ENCODE measurements around the gene PIM3. TPM values are rescaled to one million over a fixed set of nuclear protein-coding genes. Genes with fewer than 3 reads are reported as not detected.
"Not testable (repeated sequence)": the region's sequence is repeated elsewhere in the genome, so short reads cannot be mapped to it uniquely, and the experiment has no call there.

The PIM3 gene
- total and polyA plus RNA-seq, 4 experiments from 2014 or later: 48.1 to 62.3 (median 54.2) TPM

DNA sequence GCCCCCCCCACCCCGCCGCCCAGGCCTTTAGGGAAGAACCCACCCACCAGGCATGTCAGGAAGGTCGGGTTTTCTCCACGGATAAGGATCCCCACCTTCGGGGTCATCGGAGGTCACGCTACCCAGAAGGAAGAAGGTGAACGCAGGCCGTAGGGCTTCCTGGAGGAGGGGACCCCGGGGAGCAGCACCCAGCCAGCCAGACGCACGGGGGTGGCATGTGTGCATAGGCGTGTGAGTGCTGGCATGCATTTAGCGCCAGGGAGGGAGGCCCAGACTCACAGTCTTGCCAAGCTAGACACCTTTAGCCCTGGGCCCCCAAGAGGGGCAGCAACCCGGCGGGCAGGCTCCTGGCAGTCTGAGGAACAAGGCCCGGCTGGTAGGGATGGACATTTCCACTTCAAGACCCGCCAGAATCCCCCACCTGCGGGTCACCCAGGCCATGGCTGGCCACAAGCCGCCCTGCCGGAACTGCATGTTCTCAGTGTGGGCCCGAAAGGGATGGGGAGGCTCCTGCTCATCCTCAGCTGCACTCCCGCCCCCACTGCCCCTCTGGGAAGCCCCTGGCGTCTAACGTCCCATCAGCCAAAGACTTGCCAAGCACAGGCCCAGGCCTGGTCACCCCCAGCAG is 16.7 kb upstream of the PIM3 start:
- Histone ChIP-seq H3K36me3 (ENCODE audit: insufficient read depth, low read length) (no peaks in the 10 kb centered on the region), H3K9me3 (ENCODE audit: control insufficient read depth in 1 of 2, low read length in 2 of 2) (no peaks in the 10 kb centered on the region), H3K27ac (ENCODE audit: low read depth, low read length) (peak overlapping the region; percentile 83), H3K4me3 (ENCODE audit: low read length in 2 of 2) (no peak overlapping the region), H3K27me3 (ENCODE audit: insufficient read depth, low read length) (no peaks in the 10 kb centered on the region), H3K4me1 (ENCODE audit: insufficient read depth, low read length) (peaks cover 18% of the 10 kb centered on the region)
- peaks cover 0 to 4% (median 0%) of the 10 kb centered on the region in 8 donors for H3K9me3 Mint-ChIP-seq
- no peak for DNase-seq
- no peaks in the 10 kb centered on the region for H3K36me3 Mint-ChIP-seq
- H3K4me1 Mint-ChIP-seq: peaks cover 8 to 26% (median 11%) of the 10 kb centered on the region in 4 donors
- peak overlapping the region in 2 of 7 donors; percentile 37 to 70 for H3K27ac Mint-ChIP-seq
- ChIA-PET POLR2A (ENCODE audit: partially characterized antibody) (interaction anchor here (1.0 to 1.5 kb wide), 3 partner anchors 8 to 23 kb away, joined by 3 to 4 read pairs (median 3); no protein-coding TSS in a partner anchor), CTCF (ENCODE audit: partially characterized antibody) (no interaction called here)
- intact Hi-C loops (cut with micrococcal nuclease): no loop called here
- H3K4me3 Mint-ChIP-seq: no peak overlapping the region
- H3K27me3 Mint-ChIP-seq: no peaks in the 10 kb centered on the region

DNA sequence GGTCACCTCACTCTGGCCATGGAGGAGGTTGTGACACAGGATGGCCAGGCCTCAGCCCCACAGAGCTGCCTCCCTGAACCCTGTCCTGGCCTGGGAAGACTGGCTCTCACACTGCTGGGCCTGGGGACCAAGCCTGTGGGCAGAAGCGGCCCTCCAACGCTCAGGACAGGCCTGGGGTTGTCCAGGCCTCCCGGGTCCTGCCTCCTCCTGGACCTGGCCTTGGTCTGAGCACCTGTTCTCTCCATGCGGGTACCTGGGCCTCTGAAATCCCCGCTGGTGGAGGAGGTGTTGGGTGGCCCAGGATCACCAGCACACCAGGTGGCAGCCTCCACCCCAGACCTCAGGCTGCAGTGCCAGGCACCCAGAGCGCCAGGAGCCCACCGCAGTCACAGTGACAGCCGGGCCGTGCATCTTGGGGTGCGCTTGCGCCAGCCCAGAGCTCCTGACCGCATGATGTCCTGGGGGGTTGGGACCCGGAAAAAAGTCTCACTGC is 16.1 kb upstream of the PIM3 start:
- Mint-ChIP-seq H3K9me3 (peaks cover 0 to 4% (median 0%) of the 10 kb centered on the region in 8 donors), H3K27ac (peak overlapping the region in 5 of 7 donors; percentile 32 to 98 (median 95)), H3K4me1 (peaks cover 8 to 26% (median 11%) of the 10 kb centered on the region in 4 donors), H3K4me3 (no peak overlapping the region), H3K36me3 (no peaks in the 10 kb centered on the region), H3K27me3 (no peaks in the 10 kb centered on the region)
- intact Hi-C loops (cut with micrococcal nuclease): no loop called here
- Histone ChIP-seq H3K27ac (ENCODE audit: low read depth, low read length) (peak overlapping the region; percentile 83), H3K9me3 (ENCODE audit: control insufficient read depth in 1 of 2, low read length in 2 of 2) (no peaks in the 10 kb centered on the region), H3K36me3 (ENCODE audit: insufficient read depth, low read length) (no peaks in the 10 kb centered on the region), H3K4me3 (ENCODE audit: low read length in 2 of 2) (no peak overlapping the region), H3K27me3 (ENCODE audit: insufficient read depth, low read length) (no peaks in the 10 kb centered on the region), H3K4me1 (ENCODE audit: insufficient read depth, low read length) (peaks cover 18% of the 10 kb centered on the region)
- POLR2A ChIA-PET (ENCODE audit: partially characterized antibody): interaction anchor here (1.0 to 1.5 kb wide), 3 partner anchors 8 to 22 kb away, joined by 3 to 4 read pairs (median 3); no protein-coding TSS in a partner anchor
- CTCF ChIA-PET (ENCODE audit: partially characterized antibody): no interaction called here
- DNase-seq: no peak

DNA sequence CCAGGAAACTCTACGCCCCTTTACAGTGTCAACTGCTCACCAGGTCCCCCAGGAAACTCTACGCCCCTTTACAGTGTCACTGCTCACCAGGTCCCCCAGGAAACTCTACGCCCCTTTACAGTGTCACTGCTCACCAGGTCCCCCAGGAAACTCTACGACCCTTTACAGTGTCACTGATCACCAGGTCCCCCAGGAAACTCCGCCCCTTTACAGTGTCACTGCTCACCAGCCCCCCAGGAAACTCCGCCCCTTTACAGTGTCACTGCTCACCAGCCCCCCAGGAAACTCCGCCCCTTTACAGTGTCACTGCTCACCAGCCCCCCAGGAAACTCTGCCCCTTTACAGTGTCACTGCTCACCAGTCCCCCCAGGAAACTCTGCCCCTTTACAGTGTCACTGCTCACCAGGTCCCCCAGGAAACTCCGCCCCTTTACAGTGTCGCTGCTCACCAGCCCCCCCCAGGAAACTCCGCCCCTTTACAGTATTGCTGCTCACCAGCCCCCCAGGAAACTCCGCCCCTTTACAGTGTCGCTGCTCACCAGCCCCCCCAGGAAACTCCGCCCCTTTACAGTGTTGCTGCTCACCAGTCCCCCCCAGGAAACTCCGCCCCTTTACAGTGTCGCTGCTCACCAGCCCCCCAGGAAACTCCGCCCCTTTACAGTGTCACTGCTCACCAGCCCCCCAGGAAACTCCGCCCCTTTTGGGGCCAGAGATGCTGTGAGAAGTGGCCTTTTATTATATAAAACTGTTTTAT is 15.4 kb upstream of the PIM3 start:
- H3K4me1 ChIP-seq (ENCODE audit: insufficient read depth, low read length): peaks cover 13% of the 10 kb centered on the region
- H3K27ac ChIP-seq (ENCODE audit: low read depth, low read length): peak overlapping the region; percentile 83
- CTCF ChIA-PET (ENCODE audit: partially characterized antibody): interaction anchor here (1.8 kb wide), 1 partner anchor 15 kb away, joined by 7 read pairs; no protein-coding TSS in a partner anchor
- DNase-seq: peak; percentile 69 to 83 (median 80)
- H3K9me3 ChIP-seq (ENCODE audit: control insufficient read depth in 1 of 2, low read length in 2 of 2); H3K4me3 ChIP-seq (ENCODE audit: low read length in 2 of 2); H3K36me3 ChIP-seq (ENCODE audit: insufficient read depth, low read length); H3K9me3 Mint-ChIP-seq; intact Hi-C loops (cut with micrococcal nuclease); H3K36me3 Mint-ChIP-seq; H3K27me3 Mint-ChIP-seq; H3K27me3 ChIP-seq (ENCODE audit: insufficient read depth, low read length): not testable (repeated sequence)
- Mint-ChIP-seq H3K4me1 (peaks cover 8 to 26% (median 11%) of the 10 kb centered on the region in 4 donors), H3K27ac (peak overlapping the region; percentile 85 to 98 (median 95)), H3K4me3 (peak overlapping the region in 6 of 8 donors; percentile 43 to 75 (median 57))
- POLR2A ChIA-PET (ENCODE audit: partially characterized antibody): interaction anchor here (1.0 to 3.2 kb wide), 5 partner anchors 9 to 22 kb away, joined by 3 to 23 read pairs (median 4); partner anchors contain the start of gene PIM3

DNA sequence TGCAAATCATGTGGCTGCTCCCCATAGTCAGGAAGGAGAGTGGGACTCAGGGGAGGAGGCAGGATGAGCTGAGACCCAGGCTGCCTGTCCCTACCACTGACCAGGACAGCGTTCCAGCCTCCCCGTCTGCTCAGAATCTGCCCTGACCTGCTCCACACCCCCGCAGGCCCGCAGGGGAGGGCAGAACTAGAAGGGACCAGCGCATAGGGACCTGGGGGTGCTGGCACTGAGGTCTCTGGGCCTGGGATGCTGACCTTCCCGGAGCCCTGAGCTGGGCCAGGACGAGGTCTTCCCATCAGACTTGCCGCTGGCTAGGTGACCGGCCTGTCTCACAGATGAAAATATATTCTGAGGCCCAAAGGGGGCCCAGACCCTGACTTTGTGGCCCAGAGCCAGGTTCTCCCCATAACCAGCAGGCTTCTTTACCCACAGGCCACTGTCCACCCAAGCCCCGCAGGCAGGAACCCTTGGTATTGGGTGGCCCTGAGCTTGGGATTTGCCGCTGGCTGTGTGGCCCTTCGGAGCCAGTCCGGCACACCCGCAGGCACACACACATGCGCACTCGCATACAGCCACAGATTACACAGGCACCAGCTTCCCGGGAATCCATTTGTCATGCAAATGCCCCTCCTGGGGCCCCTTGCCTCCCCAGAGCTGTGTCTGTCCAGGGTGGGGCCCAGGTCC is 13.8 kb upstream of the PIM3 start:
- H3K4me1 ChIP-seq (ENCODE audit: insufficient read depth, low read length): peaks cover 13% of the 10 kb centered on the region
- CTCF ChIA-PET (ENCODE audit: partially characterized antibody): interaction anchor here (1.5 to 1.8 kb wide), 3 partner anchors 9 to 46 kb away, joined by 3 to 7 read pairs (median 5); no protein-coding TSS in a partner anchor
- H3K36me3 ChIP-seq (ENCODE audit: insufficient read depth, low read length): no peaks in the 10 kb centered on the region
- POLR2A ChIA-PET (ENCODE audit: partially characterized antibody): interaction anchor here (1.4 to 3.2 kb wide), 3 partner anchors 11 to 20 kb away, joined by 5 to 23 read pairs (median 10); partner anchors contain the start of gene PIM3
- no peaks in the 10 kb centered on the region for H3K27me3 ChIP-seq (ENCODE audit: insufficient read depth, low read length)
- Mint-ChIP-seq H3K9me3 (peaks cover 0 to 4% (median 0%) of the 10 kb centered on the region in 8 donors), H3K27ac (peak overlapping the region; percentile 35 to 98 (median 95)), H3K27me3 (no peaks in the 10 kb centered on the region), H3K4me1 (peaks cover 7 to 19% (median 11%) of the 10 kb centered on the region in 4 donors), H3K36me3 (no peaks in the 10 kb centered on the region), H3K4me3 (no peak overlapping the region)
- H3K27ac ChIP-seq (ENCODE audit: low read depth, low read length): peak overlapping the region; percentile 83
- DNase-seq: no peak
- intact Hi-C loops (cut with micrococcal nuclease): no loop called here
- H3K4me3 ChIP-seq (ENCODE audit: low read length in 2 of 2): no peak overlapping the region
- no peaks in the 10 kb centered on the region for H3K9me3 ChIP-seq (ENCODE audit: control insufficient read depth in 1 of 2, low read length in 2 of 2)

DNA sequence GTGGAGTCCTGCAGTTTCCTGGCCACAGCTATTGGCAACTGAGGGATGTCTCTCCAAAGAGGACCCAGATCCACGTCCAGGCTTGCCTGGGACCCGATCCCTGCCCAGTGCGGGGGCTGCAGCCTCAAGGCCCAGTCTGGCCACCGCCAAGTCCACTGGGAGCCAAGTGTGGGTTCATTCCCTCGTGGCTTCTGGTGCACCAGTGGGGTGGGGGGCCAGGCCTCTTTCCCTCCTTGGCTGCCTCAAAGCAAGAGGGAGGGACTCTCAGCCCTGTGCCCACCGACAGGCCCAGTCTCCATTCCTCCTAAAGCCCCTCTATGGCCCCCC is 13.3 kb upstream of the PIM3 start:
- DNase-seq: no peak
- Histone ChIP-seq H3K27me3 (ENCODE audit: insufficient read depth, low read length) (no peaks in the 10 kb centered on the region), H3K9me3 (ENCODE audit: control insufficient read depth in 1 of 2, low read length in 2 of 2) (no peaks in the 10 kb centered on the region), H3K4me3 (ENCODE audit: low read length in 2 of 2) (no peak overlapping the region), H3K4me1 (ENCODE audit: insufficient read depth, low read length) (peaks cover 13% of the 10 kb centered on the region), H3K36me3 (ENCODE audit: insufficient read depth, low read length) (no peaks in the 10 kb centered on the region), H3K27ac (ENCODE audit: low read depth, low read length) (no peak overlapping the region)
- H3K27me3 Mint-ChIP-seq: no peaks in the 10 kb centered on the region
- H3K36me3 Mint-ChIP-seq: no peaks in the 10 kb centered on the region
- CTCF ChIA-PET (ENCODE audit: partially characterized antibody): interaction anchor here (1.5 to 1.8 kb wide), 3 partner anchors 8 to 45 kb away, joined by 3 to 7 read pairs (median 5); no protein-coding TSS in a partner anchor
- POLR2A ChIA-PET (ENCODE audit: partially characterized antibody): interaction anchor here (1.4 to 3.2 kb wide), 3 partner anchors 11 to 20 kb away, joined by 5 to 23 read pairs (median 10); partner anchors contain the start of gene PIM3
- intact Hi-C loops (cut with micrococcal nuclease): no loop called here
- H3K9me3 Mint-ChIP-seq: peaks cover 0 to 4% (median 0%) of the 10 kb centered on the region in 8 donors
- H3K27ac Mint-ChIP-seq: peak overlapping the region in 1 of 7 donors; percentile 54
- H3K4me3 Mint-ChIP-seq: no peak overlapping the region
- H3K4me1 Mint-ChIP-seq: peaks cover 7 to 19% (median 11%) of the 10 kb centered on the region in 4 donors

DNA sequence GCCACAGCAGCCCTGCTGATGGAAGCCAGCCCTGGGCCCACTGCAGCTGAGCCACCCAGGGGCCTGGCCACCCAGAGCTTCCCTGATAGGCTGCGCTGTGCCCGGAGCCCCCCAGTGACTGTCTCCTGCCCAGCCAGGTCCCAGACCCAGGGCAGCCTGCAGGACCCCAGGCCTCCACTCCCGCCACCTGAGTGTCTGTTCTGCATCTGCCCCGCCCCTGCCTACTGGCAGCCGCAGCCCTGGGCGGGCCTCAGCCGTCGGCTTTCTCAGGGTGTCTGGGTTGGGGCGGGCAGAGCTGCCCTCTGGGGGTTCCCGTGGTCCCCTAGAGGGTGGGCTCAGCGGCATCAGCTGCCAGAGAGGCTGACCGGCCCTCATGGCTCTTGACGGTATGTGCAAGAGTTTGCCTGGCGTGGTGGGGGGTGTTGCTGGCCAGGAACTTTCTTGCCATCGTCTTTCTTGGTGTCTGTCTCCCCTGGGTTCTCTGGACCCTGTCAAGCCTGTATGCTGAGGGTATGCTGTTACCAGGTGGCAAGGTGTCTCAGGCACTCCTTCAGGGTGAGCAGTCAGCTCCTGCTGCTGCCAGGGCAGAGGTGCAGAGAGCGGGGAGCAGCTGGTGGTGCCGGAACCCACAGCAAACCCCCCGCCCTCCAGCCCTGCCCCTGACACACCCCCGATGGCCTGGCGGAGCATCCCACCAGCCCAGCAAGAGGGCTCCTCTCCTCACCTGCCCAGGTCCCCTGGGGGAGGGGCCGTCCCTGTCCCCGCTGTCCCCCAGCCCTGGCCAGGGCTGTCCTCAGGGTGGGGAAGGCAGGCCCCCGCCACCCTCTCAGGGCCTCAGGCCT is 12.2 kb upstream of the PIM3 start:
- Histone ChIP-seq H3K4me3 (ENCODE audit: low read length in 2 of 2) (no peak overlapping the region), H3K27me3 (ENCODE audit: insufficient read depth, low read length) (no peaks in the 10 kb centered on the region), H3K27ac (ENCODE audit: low read depth, low read length) (no peak overlapping the region), H3K36me3 (ENCODE audit: insufficient read depth, low read length) (no peaks in the 10 kb centered on the region), H3K4me1 (ENCODE audit: insufficient read depth, low read length) (peaks cover 13% of the 10 kb centered on the region), H3K9me3 (ENCODE audit: control insufficient read depth in 1 of 2, low read length in 2 of 2) (no peaks in the 10 kb centered on the region)
- Mint-ChIP-seq H3K4me1 (peaks cover 7 to 19% (median 11%) of the 10 kb centered on the region in 4 donors), H3K27ac (no peak overlapping the region), H3K9me3 (peaks cover 0 to 4% (median 0%) of the 10 kb centered on the region in 8 donors), H3K36me3 (no peaks in the 10 kb centered on the region), H3K4me3 (no peak overlapping the region), H3K27me3 (no peaks in the 10 kb centered on the region)
- DNase-seq: no peak
- CTCF ChIA-PET (ENCODE audit: partially characterized antibody): no interaction called here
- POLR2A ChIA-PET (ENCODE audit: partially characterized antibody): interaction anchor here (0.5 to 3.2 kb wide), 2 partner anchors 10 to 295 kb away, joined by 3 to 23 read pairs; partner anchors contain the start of gene PIM3
- intact Hi-C loops (cut with micrococcal nuclease): no loop called here
